CD4-positive, alpha-beta T cell treated with Interleukin-6 at 100 ng/mL for 8 hours (primary cell): ENCODE measurements around the gene KRT4.

Source experiments
- DNase-seq: peaks from one replicate; pipeline ENCODE4 v3.0.0-alpha.2; 2020; ENCODE audit warnings: mixed read lengths, low spot score

KRT4 gene

GRCh38 chr12:52821826-52822660, 8.1 kb upstream of the KRT4 start:
- DNase-seq = no peak

DNA sequence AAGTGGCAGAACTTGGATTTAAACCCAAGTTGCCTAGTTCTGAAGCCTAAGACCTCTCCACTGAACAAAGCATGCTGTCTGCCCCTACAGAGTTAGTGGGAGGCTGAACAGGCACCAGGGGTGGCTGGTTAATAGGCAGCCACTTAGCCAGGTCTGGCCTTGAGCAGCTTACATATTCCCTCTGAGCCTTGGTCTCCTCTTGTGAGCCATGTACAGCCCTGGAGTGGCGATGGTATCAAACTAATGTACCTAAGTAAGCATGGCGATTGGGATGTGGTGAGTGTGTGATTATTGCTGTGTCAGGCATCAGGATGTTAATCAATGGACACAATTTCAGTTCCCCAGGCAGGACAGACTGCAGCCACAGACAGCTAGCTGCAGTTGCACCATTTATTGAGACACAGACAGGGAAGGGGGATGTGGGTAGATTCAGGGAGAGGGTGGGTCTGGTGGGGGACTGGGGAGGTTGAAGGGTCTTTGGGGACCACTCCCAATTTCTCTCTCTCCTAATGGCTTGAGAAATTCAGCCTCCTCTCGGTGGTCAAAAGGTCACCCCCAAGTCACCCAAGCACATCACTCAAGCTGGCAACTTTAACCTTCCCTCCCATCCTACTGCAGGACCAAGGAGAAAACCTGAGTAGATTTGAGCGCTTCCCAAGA, 7.3 kb upstream of the KRT4 start:
- no peak for DNase-seq

GRCh38 chr12:52820521-52820920, 6.6 kb upstream of the KRT4 start:
- no peak for DNase-seq

- DNase-seq = no peak
Measured at GRCh38 chr12:52819731-52820510, 6.0 kb upstream of the KRT4 start.

GRCh38 chr12:52818887-52819420, 5.0 kb upstream of the KRT4 start:
- DNase-seq = no peak

DNA sequence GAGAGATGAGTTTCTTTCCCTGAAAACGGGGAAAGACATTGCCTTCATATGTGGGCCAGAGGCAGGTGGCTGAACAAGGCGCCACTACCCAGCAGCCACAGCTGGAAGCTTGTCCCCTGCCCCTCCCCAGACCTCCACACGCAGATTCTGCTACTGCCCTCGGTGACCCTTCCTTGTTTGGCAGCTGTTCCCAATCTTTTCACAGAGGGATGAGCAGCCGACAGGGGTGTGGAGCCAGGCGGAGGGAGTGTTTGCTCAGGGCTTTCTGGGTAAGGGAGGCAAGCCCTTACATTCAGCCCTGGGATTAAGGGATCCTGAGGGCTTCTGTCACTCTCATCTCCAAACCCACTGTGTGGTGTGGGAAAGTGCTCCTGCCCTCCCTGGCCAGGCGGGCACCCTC, 4.5 kb upstream of the KRT4 start:
- DNase-seq = no peak

DNA sequence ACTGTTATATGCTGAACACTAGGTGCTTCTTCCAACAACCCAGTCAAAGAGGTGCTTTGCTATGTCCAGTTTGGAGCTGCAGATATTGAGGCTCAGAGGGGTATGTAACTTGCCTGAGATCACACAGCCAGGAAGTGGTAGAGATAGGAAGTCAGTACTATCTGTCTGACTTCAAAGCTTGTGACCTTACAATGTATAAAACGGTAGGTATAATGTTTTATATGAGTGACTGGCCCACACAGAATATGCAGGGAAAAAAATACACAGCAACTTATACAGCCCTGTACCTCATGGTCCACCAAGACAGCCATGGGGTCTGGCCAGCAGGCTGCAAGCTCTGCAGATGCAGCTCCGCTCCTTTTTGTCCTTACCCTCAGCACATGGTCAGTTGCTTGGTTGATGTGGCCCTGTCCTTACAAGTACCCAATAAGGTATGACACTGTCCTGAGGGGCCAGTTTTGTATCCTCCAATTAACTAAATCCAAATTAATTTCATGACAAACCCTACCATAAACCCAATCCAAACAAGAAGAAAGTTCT, 3.9 kb upstream of the KRT4 start:
- DNase-seq = no peak

DNA sequence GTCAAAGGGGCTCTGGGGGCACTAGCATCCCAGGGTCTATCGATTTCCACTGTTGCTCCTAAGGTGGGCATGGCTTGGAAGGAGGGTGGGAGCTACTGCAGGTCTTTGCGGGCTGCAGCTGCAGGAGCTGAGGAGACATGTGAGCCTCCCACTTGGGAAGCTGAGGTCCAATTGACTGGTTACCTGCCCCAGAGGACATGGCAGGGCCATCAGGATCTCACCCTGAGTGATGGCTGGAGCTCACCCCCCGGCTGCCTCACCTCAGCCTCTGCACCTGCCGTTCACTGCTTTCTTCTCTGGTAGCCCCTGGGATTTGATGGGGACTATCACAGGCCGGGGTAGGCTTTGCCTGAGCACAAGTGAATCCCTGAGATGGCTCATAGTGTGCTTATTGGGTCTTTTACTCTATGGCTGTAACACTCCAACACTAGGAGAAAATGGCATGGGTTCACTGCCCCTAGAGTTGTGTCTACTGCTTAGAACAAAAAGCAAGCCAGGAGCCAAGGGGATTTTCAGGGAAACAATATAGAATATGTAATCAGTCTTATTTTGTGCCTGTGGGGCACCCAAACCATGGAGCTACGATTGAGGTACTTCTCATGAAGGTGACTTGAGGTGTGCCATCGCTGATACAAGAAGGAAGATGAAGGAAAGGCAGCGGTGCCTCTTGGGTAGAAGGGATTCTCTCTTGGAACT, 3.2 kb upstream of the KRT4 start:
- no peak for DNase-seq

GRCh38 chr12:52815676-52816588, 2.0 kb upstream of the KRT4 start:
- DNase-seq = no peak

DNA sequence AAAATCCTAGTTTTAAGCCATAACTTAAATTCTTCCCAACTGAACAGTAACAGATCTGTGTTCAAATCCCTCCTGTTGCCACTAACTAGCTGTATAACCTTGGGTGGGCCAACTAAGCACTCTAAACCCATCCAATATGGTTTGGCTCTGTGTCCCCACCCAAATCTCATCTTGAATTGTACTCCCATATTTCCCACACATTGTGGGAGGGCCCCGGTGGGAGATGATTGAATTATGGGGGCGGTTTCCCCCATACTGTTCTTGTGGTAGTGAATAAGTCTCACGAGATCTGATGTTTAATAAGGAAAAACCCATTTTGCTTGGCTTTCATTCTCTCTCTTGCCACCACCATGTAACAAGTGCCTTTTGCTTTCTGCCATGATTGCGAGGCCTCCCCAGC, 1.2 kb upstream of the KRT4 start:
- no peak for DNase-seq

- no peak for DNase-seq
Measured at GRCh38 chr12:52814710-52815155, 817 bp upstream of the KRT4 start.

- no peak for DNase-seq
Measured at GRCh38 chr12:52813203-52813819, 605 bp downstream of the KRT4 start.

- no peak for DNase-seq
Measured at GRCh38 chr12:52812749-52813148, 1.2 kb downstream of the KRT4 start.

GRCh38 chr12:52812073-52812400, 1.9 kb downstream of the KRT4 start:
- DNase-seq = no peak

- DNase-seq = no peak
Measured at GRCh38 chr12:52811191-52812072, 2.5 kb downstream of the KRT4 start.

- no peak for DNase-seq
Measured at GRCh38 chr12:52810554-52810953, 3.4 kb downstream of the KRT4 start.

- DNase-seq = no peak
Measured at GRCh38 chr12:52809166-52809565, 4.8 kb downstream of the KRT4 start.

DNA sequence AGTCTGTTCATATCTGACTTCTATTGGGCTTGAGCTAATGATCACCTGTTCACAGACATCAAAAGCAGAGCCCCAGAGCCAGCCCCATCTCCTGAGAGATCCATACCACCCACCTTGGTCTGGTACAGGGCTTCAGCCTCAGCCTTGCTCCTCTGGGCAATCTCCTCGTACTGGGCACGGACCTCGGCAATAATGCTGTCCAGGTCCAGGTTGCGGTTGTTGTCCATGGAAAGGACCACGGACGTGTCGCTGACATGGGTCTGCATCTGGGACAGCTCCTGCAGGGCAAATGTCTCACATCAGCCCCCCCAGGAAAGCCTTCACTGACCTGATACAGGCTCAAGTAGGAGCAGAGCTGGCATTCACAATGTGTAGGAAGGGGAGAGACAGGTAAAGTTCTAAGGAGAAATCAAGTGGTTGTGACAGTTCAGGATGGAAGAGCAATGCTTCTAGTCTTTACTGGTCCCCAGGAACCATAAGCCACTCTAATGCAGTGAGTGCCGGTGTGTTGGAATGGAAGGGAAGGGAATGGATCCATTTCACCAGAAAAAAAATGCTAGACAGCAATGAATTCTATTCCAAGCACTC, 5.2 kb downstream of the KRT4 start:
- no peak for DNase-seq
